ENCODE measurements around the gene MX2.

The MX2 gene

GRCh38 chr21:41442481-41443186, 80.8 kb downstream of the MX2 start:
- DNase-seq = no peak

GRCh38 chr21:41443562-41443961, 81.7 kb downstream of the MX2 start:
- DNase-seq = no peak

- DNase-seq = no peak
Observed at GRCh38 chr21:41444703-41445464, 83.1 kb downstream of the MX2 start.

GRCh38 chr21:41445465-41445862, 83.6 kb downstream of the MX2 start:
- no peak for DNase-seq

- no peak for DNase-seq
Observed at GRCh38 chr21:41446586-41446985, 84.8 kb downstream of the MX2 start.

GRCh38 chr21:41447356-41447755, 85.5 kb downstream of the MX2 start:
- no peak for DNase-seq

GRCh38 chr21:41449613-41450012, 87.8 kb downstream of the MX2 start:
- DNase-seq = no peak

- DNase-seq = no peak
Observed at GRCh38 chr21:41451753-41452676, 90.2 kb downstream of the MX2 start.

GRCh38 chr21:41453198-41453597, 91.4 kb downstream of the MX2 start:
- no peak for DNase-seq

- no peak for DNase-seq
Observed at GRCh38 chr21:41453761-41454160, 91.9 kb downstream of the MX2 start.

GRCh38 chr21:41458121-41458520, 96.3 kb downstream of the MX2 start:
- no peak for DNase-seq

- no peak for DNase-seq
Observed at GRCh38 chr21:41458559-41458958, 96.7 kb downstream of the MX2 start.

Measured in DMS153 (cell line).